ENCODE results near the gene STARD7. TPM values are rescaled to one million over a fixed set of nuclear protein-coding genes. Genes with fewer than 3 reads are reported as not detected.

STARD7 gene
- total and polyA plus RNA-seq, 9 of the 15 experiments (the other 6 are each of a cell fraction or from before 2014, with no cell fraction given), result 90.9 to 196 (median 145) TPM

- no peak overlapping the region for H3K4me3 ChIP-seq
- peaks cover 4% of the 10 kb centered on the region; the same call in 1 of the 2 replicates for H3K9me3 ChIP-seq (replicated peaks; ENCODE audit: control insufficient read depth, insufficient read depth, low read depth, low read length)
- H3K27me3 ChIP-seq (ENCODE audit: control insufficient read depth in 2 of 2, insufficient read depth in 2 of 2, low read length in 2 of 2), result peaks cover 3 to 4% of the 10 kb centered on the region in 2 experiments; a peak in 3 of 5 replicates
- ChIA-PET CTCF (ENCODE audit: low intra/inter-chr PET ratio) (interaction anchor here (0.8 to 1.7 kb wide), 4 partner anchors 34 to 182 kb away, joined by 4 to 12 read pairs (median 8); partner anchors contain the start of gene ASTL), POLR2A (interaction anchor here (0.5 to 1.4 kb wide), 7 partner anchors 11 to 85 kb away, joined by 3 to 6 read pairs (median 3); partner anchors contain the start of genes ASTL and STARD7)
- no peaks in the 10 kb centered on the region for H3K9me1 ChIP-seq (ENCODE audit: control insufficient read depth, insufficient read depth, low read length)
- intact Hi-C loops (cut with micrococcal nuclease), result loop anchor here (1.0 to 2.0 kb wide), 2 partner anchors 36 to 92 kb away; partner anchors contain the start of genes ASTL and CIAO1
- peak; percentile 95 for ATAC-seq
- DNase-seq (ENCODE audit: extremely low read depth in 1 of 4, low spot score in 3 of 4), result peak; percentile 79 to 81 (median 80)
- H3K27ac ChIP-seq (ENCODE audit: extremely low read depth, low read depth, low read length), result no peak overlapping the region
- no peak overlapping the region; the same call in 1 of the 2 replicates for H2AFZ ChIP-seq (ENCODE audit: low read depth, low read length)
- no peaks in the 10 kb centered on the region for H3K79me2 ChIP-seq (ENCODE audit: control insufficient read depth, insufficient read depth, low read length)
- 29% methylated on average over 8 of the region's 8 CpGs for WGBS (ENCODE audit: insufficient coverage, low coverage, missing lambda C conversion rate)
- peaks cover 4 to 6% of the 10 kb centered on the region in 2 experiments; a peak in 4 of 5 replicates for H3K4me1 ChIP-seq (replicated peaks in 1 of 2; ENCODE audit: control insufficient read depth in 2 of 2, insufficient read depth in 2 of 2, low read length in 2 of 2)
- no peaks in the 10 kb centered on the region for H4K20me1 ChIP-seq (replicated peaks; ENCODE audit: control insufficient read depth, insufficient read depth, low read length)
- no peak overlapping the region for H3K9ac ChIP-seq (ENCODE audit: insufficient read depth in 1 of 2, low read depth in 2 of 2, low read length in 2 of 2)
- in situ Hi-C loops (cut with MboI), result no loop called here
- no peaks in the 10 kb centered on the region for H3K36me3 ChIP-seq (ENCODE audit: control insufficient read depth, insufficient read depth, low read length)
- BruUV-seq (replicated peaks), result no TSS peak
- no peak overlapping the region for H3K4me2 ChIP-seq (ENCODE audit: insufficient read depth, low read length)
- FAIRE-seq, result peak; percentile 93
- TF ChIP-seq SMC3 (conservative IDR thresholded peaks at IDR 0.05; ENCODE audit: insufficient read depth, low read depth, low read length) (peak; percentile 96), CHCHD3 (CRISPR knock-in tag; IDR thresholded peaks at IDR 0.05) (no peak), POLR3A (IDR thresholded peaks at IDR 0.05; ENCODE audit: borderline replicate concordance, extremely low read depth, insufficient read depth, insufficient read length) (no peak), RNF219 (CRISPR knock-in tag; IDR thresholded peaks at IDR 0.05) (no peak), RCOR1 (IDR thresholded peaks at IDR 0.05; ENCODE audit: borderline replicate concordance in 1 of 2, low read depth in 2 of 2, low read length in 2 of 2) (0 out of 4 replicates have a peak, but pooled peaks of 1 of the 2 experiments have one; percentile 30), TFAP4 (CRISPR knock-in tag; IDR thresholded peaks at IDR 0.05; ENCODE audit: borderline replicate concordance) (peak; percentile 6; the same call in 1 of the 2 replicates), ZNF586 (CRISPR knock-in tag; conservative IDR thresholded peaks at IDR 0.05) (no peak), CTBP1 (IDR thresholded peaks at IDR 0.05; ENCODE audit: borderline replicate concordance) (peak; percentile 50), TFE3 (CRISPR knock-in tag; IDR thresholded peaks at IDR 0.05) (no peak), DEAF1 (CRISPR knock-in tag; IDR thresholded peaks at IDR 0.05) (peak; percentile 75), PTBP1 (IDR thresholded peaks at IDR 0.05; ENCODE audit: low read depth, low read length) (no peak), CBFA2T3 (IDR thresholded peaks at IDR 0.05) (peak; percentile 58)
Measured at GRCh38 chr2:96174251-96175144, 34.1 kb downstream of the STARD7 start.

All from K562 (cell line).